Erythroblast (primary cell): ENCODE measurements around the gene CDC42EP5.

Source experiments
- GATA1 ChIP-seq: IDR thresholded peaks from 2 replicates; pipeline ENCODE4 v1.6.1; 2011; ENCODE audit warnings: low read depth, mild to moderate bottlenecking, control low read depth, low read length, moderate library complexity
- POLR2A ChIP-seq: IDR thresholded peaks from 2 replicates; pipeline ENCODE4 v1.6.1; 2011; ENCODE audit warnings: mild to moderate bottlenecking, low read length

- no peak for TF ChIP-seq POLR2A
- no peak for TF ChIP-seq GATA1
These were observed 11.5 kb downstream of the CDC42EP5 start for GRCh38 chr19:54461613-54462012.
